Articular chondrocyte of knee joint (primary cell): ENCODE results near the gene SH3BGRL. TPM values are rescaled to one million over a fixed set of nuclear protein-coding genes. Genes with fewer than 3 reads are reported as not detected.

Experiments used
- total RNA-seq: library from RNA; depleted of rRNA; stranded (reverse); fragments of >200 nt; gene quantifications from 2 replicates; pipeline ENCODE4 v1.2.3, GENCODE V29; 2012

SH3BGRL gene
- 120 and 140 TPM in 2 replicates for total RNA-seq

GRCh38 chrX:81201671-81202455 lies at the start of gene SH3BGRL, which contains the start of gene HMGN5:
Gene SH3BGRL, plus strand, starts transcription at chrX:81202102. Its CDS starts 99 bp downstream, at chrX:81202201.
Gene HMGN5, minus strand, starts transcription at chrX:81201913. Its CDS starts 80,364 bp downstream, at chrX:81121549.

Other genes starting within 250 kb of the SH3BGRL start
- 1.4 and 2.6 TPM in 2 replicates for gene HMGN5, start 189 bp upstream of the SH3BGRL start, total RNA-seq